GM12864 (cell line): ENCODE data around the gene NID1.

ENCODE experiments used
- DNase-seq: peaks from one replicate; pipeline ENCODE4 v3.0.0-alpha.2; 2011; ENCODE audit warnings: low read depth
- H3K4me3 ChIP-seq: 2 replicates; pipeline ENCODE4 v1.5.1; 2011; ENCODE audit warnings: mild to moderate bottlenecking, low read depth, low read length, control low read depth
- CTCF ChIP-seq: IDR thresholded peaks from 2 replicates; pipeline ENCODE4 v1.5.1; 2011; ENCODE audit warnings: low read depth, mild to moderate bottlenecking, moderate library complexity, low read length, control low read depth, inconsistent platforms; ENCODE audit errors: missing control alignments

Gene NID1

DNA sequence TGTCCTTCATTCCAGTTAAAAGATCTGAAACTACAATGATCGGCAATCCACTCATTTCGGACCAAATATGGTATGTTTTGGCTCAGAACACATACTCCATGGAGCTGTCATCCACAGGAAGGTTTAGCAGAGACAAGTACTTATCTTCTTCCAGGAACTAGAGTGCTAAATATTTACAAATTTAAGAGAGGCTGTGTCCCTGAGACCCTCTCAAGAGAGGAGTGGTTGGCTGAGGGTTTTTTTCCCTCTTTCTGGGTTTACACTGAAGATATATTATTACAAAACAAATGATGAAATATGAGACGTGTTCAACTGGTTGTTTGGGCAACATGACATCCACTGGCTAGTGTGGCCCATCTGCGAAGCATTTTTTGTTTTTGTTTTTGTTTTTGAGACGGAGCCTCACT, 25.9 kb upstream of the NID1 start:
- no peak for DNase-seq
- no peak overlapping the region for H3K4me3 ChIP-seq
- no peak for TF ChIP-seq CTCF

DNA sequence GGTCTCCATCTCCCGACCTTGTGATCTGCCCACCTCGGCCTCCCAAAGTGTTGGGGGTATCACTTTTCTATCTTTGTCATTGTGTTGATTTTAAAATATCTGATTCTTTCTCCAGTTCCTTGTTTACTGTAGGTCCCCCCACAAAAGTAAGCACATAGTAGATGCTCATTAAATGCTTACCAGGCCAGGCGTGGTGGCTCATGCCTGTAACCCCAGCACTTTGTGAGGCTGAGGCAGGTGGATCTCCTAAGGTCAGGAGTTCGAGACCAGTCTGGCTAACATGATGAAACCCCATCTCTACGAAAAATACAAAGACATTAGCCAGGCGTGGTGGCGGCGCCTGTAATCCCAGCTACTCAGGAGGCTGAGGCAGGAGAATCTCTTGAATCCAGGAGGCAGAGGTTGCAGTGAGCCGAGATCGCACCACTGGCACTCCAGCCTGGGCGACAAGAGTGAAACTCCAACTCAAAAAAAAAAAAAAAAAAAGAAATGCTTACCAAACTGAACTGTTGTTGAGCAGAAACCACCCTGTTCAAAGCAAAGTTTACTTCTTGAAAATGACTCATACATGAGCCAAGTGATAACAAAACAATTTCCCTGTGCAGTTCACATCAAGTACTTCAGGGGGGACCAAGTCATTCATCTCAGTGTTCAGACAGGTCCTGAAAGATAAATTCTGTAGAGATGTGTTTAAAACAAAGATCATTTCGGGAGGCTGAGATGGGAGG, 24.3 kb upstream of the NID1 start:
- TF ChIP-seq CTCF, result no peak
- no peak overlapping the region for H3K4me3 ChIP-seq
- no peak for DNase-seq

- DNase-seq, result no peak
- no peak overlapping the region for H3K4me3 ChIP-seq
- TF ChIP-seq CTCF, result no peak
These were observed 21.6 kb upstream of the NID1 start for GRCh38 chr1:236086537-236086936.

DNA sequence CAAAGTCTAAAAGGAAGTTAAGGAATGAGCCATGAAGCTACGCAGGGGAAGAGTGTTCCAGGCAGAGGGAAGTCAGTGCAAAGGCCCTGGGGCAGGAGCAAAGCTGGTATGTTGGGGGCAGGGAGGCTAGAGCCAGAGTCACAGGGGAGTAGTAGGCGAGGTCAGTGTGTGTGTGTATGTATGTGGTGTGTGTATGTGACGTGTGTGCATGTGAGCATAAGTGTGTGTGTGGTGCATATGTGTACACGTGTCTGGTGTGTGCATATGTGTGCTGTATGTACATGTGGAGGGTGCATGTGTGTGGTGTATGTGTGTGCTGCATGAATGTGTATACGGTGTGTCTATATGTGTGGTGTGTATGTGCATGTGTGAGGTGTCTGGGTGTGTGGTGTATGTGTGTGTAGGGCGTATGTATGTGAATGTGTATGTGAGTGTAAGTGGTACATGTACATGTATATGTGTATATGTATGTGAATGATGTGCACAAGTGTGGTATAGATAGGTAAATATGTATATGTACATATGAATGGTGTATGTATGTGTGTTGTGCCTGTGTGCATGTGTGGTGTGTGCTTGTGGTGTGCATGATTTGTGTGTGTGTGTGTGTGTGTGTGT, 20.8 kb upstream of the NID1 start:
- H3K4me3 ChIP-seq, result no peak overlapping the region
- no peak for DNase-seq
- TF ChIP-seq CTCF, result no peak

DNA sequence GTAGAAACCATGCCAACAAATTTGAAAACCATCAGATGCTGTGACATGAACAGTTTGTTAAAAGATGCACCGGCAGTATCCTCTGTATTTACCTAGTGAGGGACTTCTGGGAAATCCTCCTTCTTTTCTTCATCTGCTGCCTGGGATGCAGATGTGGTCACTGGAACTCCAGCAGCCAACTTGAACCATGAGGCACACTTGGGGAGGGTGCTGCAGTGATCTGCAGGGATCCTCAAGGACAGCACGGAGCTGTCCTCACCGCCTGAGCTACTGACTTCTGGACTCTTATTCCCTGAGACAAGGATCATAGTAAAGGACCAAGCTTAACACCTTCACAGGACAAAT, 19.5 kb upstream of the NID1 start:
- no peak for TF ChIP-seq CTCF
- H3K4me3 ChIP-seq, result no peak overlapping the region
- DNase-seq, result no peak

DNA sequence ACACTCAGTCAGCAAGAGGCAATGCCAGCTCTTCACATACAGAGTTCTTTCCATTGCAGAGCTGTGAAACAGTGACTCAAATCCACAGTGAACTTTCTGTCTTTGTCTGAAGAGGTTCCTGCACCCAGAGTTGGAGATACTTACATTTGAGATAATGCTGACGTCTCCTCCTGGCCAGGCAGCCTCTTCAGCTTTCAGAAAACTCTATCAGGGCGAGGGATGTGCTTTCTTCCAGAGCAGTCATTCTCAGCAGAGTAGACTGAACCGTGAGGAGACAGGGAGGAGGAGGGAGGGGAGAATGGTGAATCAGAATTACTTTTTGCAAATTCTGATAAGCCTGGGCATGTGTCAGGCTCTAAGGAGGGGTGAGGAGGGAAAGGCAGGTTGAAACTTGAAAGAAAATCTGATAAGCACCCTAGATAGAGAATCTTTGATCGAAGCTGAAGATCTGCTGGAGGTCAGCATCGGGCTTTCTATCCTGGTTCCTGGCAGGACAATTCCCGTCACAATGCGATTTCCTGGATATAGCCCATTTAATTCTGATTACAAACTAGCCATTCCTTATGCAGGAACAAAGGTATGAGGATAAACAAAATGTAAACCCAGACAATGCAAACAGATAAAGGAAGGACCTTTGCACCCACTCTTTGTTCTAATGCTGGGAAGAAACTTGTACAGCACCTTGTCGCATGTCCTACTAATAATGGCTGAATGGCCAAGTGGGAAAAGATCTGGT, 18.9 kb upstream of the NID1 start:
- no peak overlapping the region for H3K4me3 ChIP-seq
- TF ChIP-seq CTCF, result no peak
- no peak for DNase-seq
